PC-3 (cell line): ENCODE data around the gene SLC16A8. TPM values are rescaled to one million over a fixed set of nuclear protein-coding genes. Genes with fewer than 3 reads are reported as not detected.

Source experiments
- ATAC-seq: fragments of 200-7000 bp; cut with Tn5 transposase; 2 replicates; pipeline ENCODE4 v1.9.1; 2020; ENCODE audit warnings: mild to moderate bottlenecking, moderate library complexity
- BruUV-seq: library from RNA; stranded (reverse); fragments of 400-500 nt; replicated peaks from 2 replicates; lab custom pipeline; 2021; lab: Mats Ljungman, UMichigan
- CTCF ChIA-PET: fragments of 300-600 bp; sonication (Branson Sonifier 250); formaldehyde crosslinking; loops from one replicate; lab custom pipeline; 2022; ENCODE audit warnings: antibody characterized with exemption; lab: Charles Lee
- POLR2A ChIA-PET: fragments of 300-600 bp; sonication (Branson Sonifier 250); formaldehyde crosslinking; loops from one replicate; lab custom pipeline; 2022; ENCODE audit warnings: antibody characterized with exemption; ENCODE audit not compliant: unreplicated experiment; lab: Charles Lee
- DNase-seq: peaks from one replicate; pipeline ENCODE4 v3.0.0-alpha.2; 2015
- H2AFZ ChIP-seq: fragments of 300-600 bp; sonication (generic); 2 replicates; pipeline ENCODE4 v1.6.0; 2016; ENCODE audit warnings: antibody characterized with exemption, low read length
- H3F3A ChIP-seq: fragments of 300-600 bp; sonication (generic); one replicate; pipeline ENCODE4 v1.6.0; 2017; ENCODE audit warnings: antibody characterized with exemption, low read length, control low read depth, mild to moderate bottlenecking; ENCODE audit not compliant: unreplicated experiment
- H3K27ac ChIP-seq: fragments of 300-600 bp; sonication (generic); 2 replicates; pipeline ENCODE4 v1.5.1; 2016; ENCODE audit warnings: mild to moderate bottlenecking, low read length
- H3K27me3 ChIP-seq: fragments of 300-600 bp; sonication (generic); 2 replicates; pipeline ENCODE4 v1.6.1; 2016; ENCODE audit warnings: low read length, mixed read lengths
- H3K36me3 ChIP-seq: fragments of 300-600 bp; sonication (generic); 2 replicates; pipeline ENCODE4 v1.6.1; 2016; ENCODE audit warnings: low read depth, mixed run types, low read length, mixed read lengths
- H3K4me1 ChIP-seq: fragments of 300-600 bp; sonication (generic); 2 replicates; pipeline ENCODE4 v1.5.1; 2016; ENCODE audit warnings: low read length; ENCODE audit not compliant: insufficient read depth
- H3K4me2 ChIP-seq: fragments of 300-600 bp; sonication (generic); 2 replicates; pipeline ENCODE4 v1.6.0; 2016; ENCODE audit warnings: low read length
- H3K4me3 ChIP-seq: fragments of 300-600 bp; sonication (generic); 2 replicates; pipeline ENCODE4 v1.5.1; 2016; ENCODE audit warnings: mild to moderate bottlenecking, low read length, mixed read lengths
- H3K79me2 ChIP-seq: fragments of 300-600 bp; sonication (generic); 2 replicates; pipeline ENCODE4 v1.6.1; 2017; ENCODE audit warnings: low read length, mixed read lengths
- H3K9ac ChIP-seq: fragments of 300-600 bp; sonication (generic); 2 replicates; pipeline ENCODE4 v1.6.0; 2016; ENCODE audit warnings: mild to moderate bottlenecking, low read length
- H3K9me2 ChIP-seq: fragments of 300-600 bp; sonication (generic); replicated peaks from 2 replicates; pipeline ENCODE4 v1.6.1; 2016; ENCODE audit warnings: mixed run types, low read length, mixed read lengths
- H3K9me3 ChIP-seq: fragments of 300-600 bp; sonication (generic); 2 replicates; pipeline ENCODE4 v1.6.1; 2016; ENCODE audit warnings: low read length, mixed read lengths
- H4K20me1 ChIP-seq: fragments of 300-600 bp; sonication (generic); 2 replicates; pipeline ENCODE4 v1.6.1; 2016; ENCODE audit warnings: low read length, mixed read lengths
- CTCF ChIP-seq: fragments of 300-600 bp; sonication (generic); conservative IDR thresholded peaks from 2 replicates; pipeline ENCODE4 v1.5.1; 2017; ENCODE audit warnings: antibody characterized with exemption, low read depth, mild to moderate bottlenecking, low read length
- EZH2 ChIP-seq: fragments of 300-600 bp; sonication (generic); IDR thresholded peaks from one replicate; pipeline ENCODE4 v1.6.1; 2017; ENCODE audit warnings: antibody characterized with exemption, mild to moderate bottlenecking, low read length; ENCODE audit not compliant: unreplicated experiment
- EZH2phosphoT487 ChIP-seq: fragments of 300-600 bp; sonication (generic); IDR thresholded peaks from 2 replicates; pipeline ENCODE4 v1.6.1; 2018; ENCODE audit warnings: mild to moderate bottlenecking, antibody characterized with exemption, low read length, borderline replicate concordance
- intact Hi-C: fragments of 100-400 bp; cut with micrococcal nuclease; formaldehyde crosslinking; loops from 2 replicates; pipeline ENCODE4 v1.9.0; 2023
- total RNA-seq: library from RNA; depleted of rRNA; stranded (reverse); fragments of >200 nt; gene quantifications from 2 replicates; pipeline ENCODE4 v1.2.3, GENCODE V29; 2014

SLC16A8 gene
- total RNA-seq, 1 experiment from 2014 or later = not detected

- no peaks in the 10 kb centered on the region for H3K4me1 ChIP-seq
- no peaks in the 10 kb centered on the region for H3F3A ChIP-seq
- no peak overlapping the region for H3K9ac ChIP-seq
- peak overlapping the region; percentile 75 for H2AFZ ChIP-seq
- CTCF ChIA-PET = interaction anchor here (0.5 to 1.6 kb wide), 10 partner anchors 46 to 716 kb away, joined by 3 to 11 read pairs (median 4); no protein-coding TSS in a partner anchor
- peak overlapping the region; percentile 39; the same call in 1 of the 2 replicates for H3K4me2 ChIP-seq
- intact Hi-C loops = loop anchor here (5.0 kb wide), 2 partner anchors 290 to 520 kb away; partner anchors contain the start of gene DMC1
- no peak overlapping the region for H3K27ac ChIP-seq
- no peak overlapping the region for H3K4me3 ChIP-seq
- DNase-seq (peak; percentile 74), ATAC-seq (peak; percentile 78)
- no peaks in the 10 kb centered on the region; the same call in 1 of the 2 replicates for H3K36me3 ChIP-seq
- no peaks in the 10 kb centered on the region for H3K9me2 ChIP-seq
- H3K9me3 ChIP-seq = no peaks in the 10 kb centered on the region
- POLR2A ChIA-PET = interaction anchor here (0.5 to 0.7 kb wide), 3 partner anchors 266 to 496 kb away, joined by 4 to 6 read pairs (median 4); no protein-coding TSS in a partner anchor
- no peaks in the 10 kb centered on the region for H4K20me1 ChIP-seq
- H3K79me2 ChIP-seq = no peaks in the 10 kb centered on the region
- no peaks in the 10 kb centered on the region for H3K27me3 ChIP-seq
- BruUV-seq = no TSS peak
- TF ChIP-seq EZH2phosphoT487 (no peak), CTCF (peak; percentile 86), EZH2 (no peak)
These were observed 31.8 kb downstream of the SLC16A8 start for GRCh38 chr22:38051900-38052862.

- DNase-seq (no peak), ATAC-seq (no peak)
- H3K79me2 ChIP-seq = no peaks in the 10 kb centered on the region
- H3K36me3 ChIP-seq = no peaks in the 10 kb centered on the region; the same call in 1 of the 2 replicates
- no peaks in the 10 kb centered on the region for H3K4me1 ChIP-seq
- no peak overlapping the region for H3K27ac ChIP-seq
- H3K4me3 ChIP-seq = no peak overlapping the region
- no peaks in the 10 kb centered on the region for H3K9me2 ChIP-seq
- no peaks in the 10 kb centered on the region for H4K20me1 ChIP-seq
- no peak for TF ChIP-seq EZH2
- TF ChIP-seq CTCF = no peak
- no peak for TF ChIP-seq EZH2phosphoT487
- CTCF ChIA-PET = interaction anchor here (1.1 kb wide), 1 partner anchor 717 kb away, joined by 5 read pairs; no protein-coding TSS in a partner anchor
- no peaks in the 10 kb centered on the region for H3K27me3 ChIP-seq
- H3K4me2 ChIP-seq = no peak overlapping the region
- no peaks in the 10 kb centered on the region for H3F3A ChIP-seq
- BruUV-seq = no TSS peak
- POLR2A ChIA-PET = no interaction called here
- H3K9me3 ChIP-seq = no peaks in the 10 kb centered on the region
- H3K9ac ChIP-seq = no peak overlapping the region
- H2AFZ ChIP-seq = no peak overlapping the region
- intact Hi-C loops = loop anchor here (5.0 kb wide), 2 partner anchors 291 to 521 kb away; partner anchors contain the start of gene DMC1
These were observed 32.7 kb downstream of the SLC16A8 start for GRCh38 chr22:38051261-38051660.
